ENCODE measurements around the gene TENM4. TPM values are rescaled to one million over a fixed set of nuclear protein-coding genes. Genes with fewer than 3 reads are reported as not detected.
A peak's percentile ranks its signal among the peaks of the same experiment; 100 is the strongest.

The TENM4 gene
- polyA plus RNA-seq, 1 of the 3 experiments (the other 2 are of a cell fraction) = 16.7 TPM

GRCh38 chr11:78773077-78773476, 667.8 kb downstream of the TENM4 start (continued):
- TF ChIP-seq TCF12 (IDR thresholded peaks at IDR 0.05) (no peak), MEF2A (IDR thresholded peaks at IDR 0.05; ENCODE audit: borderline replicate concordance, low read depth) (no peak)

DNA sequence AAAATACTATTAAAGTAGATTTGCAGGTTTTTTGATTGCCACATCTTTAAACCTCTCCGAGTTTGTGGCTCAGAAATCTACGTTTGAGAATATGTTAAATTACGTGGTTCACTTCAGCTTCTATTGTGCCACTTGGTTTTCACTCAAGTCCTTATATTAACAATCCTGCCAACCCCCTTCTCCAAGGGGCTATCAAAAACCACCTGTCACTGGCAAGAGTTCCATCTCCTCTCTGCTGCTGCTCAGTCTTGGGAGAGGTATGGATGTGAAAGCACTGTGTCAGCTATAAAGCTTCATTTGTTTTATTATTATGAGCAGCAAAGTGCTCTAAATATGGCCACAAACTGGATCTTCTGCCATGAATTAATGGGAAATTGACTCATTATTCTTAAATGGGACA, 668.6 kb downstream of the TENM4 start:
- no peak for DNase-seq
- no peak overlapping the region for H3K4me2 ChIP-seq
- H3K27me3 ChIP-seq (ENCODE audit: insufficient read depth) = no peaks in the 10 kb centered on the region
- no peak overlapping the region for H3K4me3 ChIP-seq (ENCODE audit: low read depth in 2 of 2, low read length in 1 of 2)
- H3K9me2 ChIP-seq = no peaks in the 10 kb centered on the region
- H2AFZ ChIP-seq (ENCODE audit: low read depth) = no peak overlapping the region
- H3F3A ChIP-seq (replicated peaks; ENCODE audit: insufficient read depth) = no peaks in the 10 kb centered on the region
- CTCF ChIA-PET = interaction anchor here (2.1 kb wide), 1 partner anchor 57 kb away, joined by 6 read pairs; no protein-coding TSS in a partner anchor
- no peak for TF ChIP-seq TEAD4 (IDR thresholded peaks at IDR 0.05; ENCODE audit: borderline replicate concordance, insufficient read depth)
- H3K36me3 ChIP-seq (replicated peaks in 1 of 2; ENCODE audit: control insufficient read depth in 1 of 2, insufficient read depth in 2 of 2, low read length in 1 of 2) = peaks cover 6 to 29% of the 10 kb centered on the region in 2 experiments
- H3K9ac ChIP-seq = no peak overlapping the region
- no peaks in the 10 kb centered on the region for H3K79me2 ChIP-seq (ENCODE audit: insufficient read depth)
- peak overlapping the region in 1 of 2 experiments; percentile 83; a peak in 2 of 4 replicates for H3K27ac ChIP-seq (ENCODE audit: low read depth in 2 of 2, low read length in 1 of 2)
- peaks cover 0 to 15% of the 10 kb centered on the region in 2 experiments; a peak in 2 of 4 replicates for H3K4me1 ChIP-seq (ENCODE audit: control insufficient read depth in 1 of 2, insufficient read depth in 2 of 2, low read depth in 1 of 2, low read length in 1 of 2)
- H4K20me1 ChIP-seq (ENCODE audit: insufficient read depth) = no peaks in the 10 kb centered on the region
- POLR2A ChIA-PET = no interaction called here
- WGBS (ENCODE audit: low lambda C conversion rate) = 86% methylated on average over 3 of the region's 3 CpGs
- no peaks in the 10 kb centered on the region for H3K9me3 ChIP-seq

- no peak overlapping the region for H2AFZ ChIP-seq (ENCODE audit: low read depth)
- ChIA-PET CTCF (no interaction called here), POLR2A (no interaction called here)
- H3K9ac ChIP-seq = no peak overlapping the region
- H3K9me2 ChIP-seq = no peaks in the 10 kb centered on the region
- DNase-seq = no peak
- no peaks in the 10 kb centered on the region for H3K27me3 ChIP-seq (ENCODE audit: insufficient read depth)
- 83% methylated on average over 6 of the region's 6 CpGs for WGBS (ENCODE audit: low lambda C conversion rate)
- peaks cover 11 to 36% of the 10 kb centered on the region in 2 experiments for H3K36me3 ChIP-seq (replicated peaks in 1 of 2; ENCODE audit: control insufficient read depth in 1 of 2, insufficient read depth in 2 of 2, low read length in 1 of 2)
- H3K27ac ChIP-seq (ENCODE audit: low read depth in 2 of 2, low read length in 1 of 2) = no peak overlapping the region
- H3K4me1 ChIP-seq (ENCODE audit: control insufficient read depth in 1 of 2, insufficient read depth in 2 of 2, low read depth in 1 of 2, low read length in 1 of 2) = peaks cover 0 to 15% of the 10 kb centered on the region in 2 experiments; a peak in 2 of 4 replicates
- H3K9me3 ChIP-seq = no peaks in the 10 kb centered on the region
- H3K4me2 ChIP-seq = no peak overlapping the region
- TF ChIP-seq CTCF (IDR thresholded peaks at IDR 0.05) (no peak), TCF12 (IDR thresholded peaks at IDR 0.05) (no peak), ZBTB33 (IDR thresholded peaks at IDR 0.05; ENCODE audit: borderline replicate concordance, low read depth) (no peak), TAF1 (IDR thresholded peaks at IDR 0.05; ENCODE audit: borderline replicate concordance, low read depth, low read length) (no peak), TEAD4 (IDR thresholded peaks at IDR 0.05; ENCODE audit: borderline replicate concordance, insufficient read depth) (no peak), PBX3 (IDR thresholded peaks at IDR 0.05) (no peak), GATA2 (CRISPR knock-in tag; IDR thresholded peaks at IDR 0.05) (no peak), SMC3 (IDR thresholded peaks at IDR 0.05; ENCODE audit: low read depth, low read length) (no peak), NFIC (IDR thresholded peaks at IDR 0.05; ENCODE audit: borderline replicate concordance) (no peak), IRF3 (IDR thresholded peaks at IDR 0.05; ENCODE audit: low read depth, low read length) (no peak), FOXM1 (IDR thresholded peaks at IDR 0.05; ENCODE audit: low read depth) (no peak), CHD2 (IDR thresholded peaks at IDR 0.05; ENCODE audit: low read length, partially characterized antibody) (no peak), EZH2phosphoT487 (IDR thresholded peaks at IDR 0.05; ENCODE audit: borderline replicate concordance, low read depth) (no peak), POLR2AphosphoS5 (IDR thresholded peaks at IDR 0.05; ENCODE audit: low read depth, low read length) (no peak)
- TF ChIP-seq, protein P1, sequence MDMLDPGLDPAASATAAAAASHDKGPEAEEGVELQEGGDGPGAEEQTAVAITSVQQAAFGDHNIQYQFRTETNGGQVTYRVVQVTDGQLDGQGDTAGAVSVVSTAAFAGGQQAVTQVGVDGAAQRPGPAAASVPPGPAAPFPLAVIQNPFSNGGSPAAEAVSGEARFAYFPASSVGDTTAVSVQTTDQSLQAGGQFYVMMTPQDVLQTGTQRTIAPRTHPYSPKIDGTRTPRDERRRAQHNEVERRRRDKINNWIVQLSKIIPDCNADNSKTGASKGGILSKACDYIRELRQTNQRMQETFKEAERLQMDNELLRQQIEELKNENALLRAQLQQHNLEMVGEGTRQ (IDR thresholded peaks at IDR 0.05; ENCODE audit: borderline replicate concordance, low read depth, low read length) = no peak
- no peaks in the 10 kb centered on the region for H4K20me1 ChIP-seq (ENCODE audit: insufficient read depth)
- H3K79me2 ChIP-seq (ENCODE audit: insufficient read depth) = no peaks in the 10 kb centered on the region
- no peaks in the 10 kb centered on the region for H3F3A ChIP-seq (replicated peaks; ENCODE audit: insufficient read depth)
- H3K4me3 ChIP-seq (ENCODE audit: low read depth in 2 of 2, low read length in 1 of 2) = no peak overlapping the region
Observed at GRCh38 chr11:78770931-78771330, 669.9 kb downstream of the TENM4 start.

Data from SK-N-SH (cell line).